NCI-H1436 (cell line): ENCODE results near the gene PNLIP.

Experiments used
- DNase-seq: peaks from one replicate; lab custom pipeline; 2025; lab: John Stamatoyannopoulos, UW

The PNLIP gene

DNA sequence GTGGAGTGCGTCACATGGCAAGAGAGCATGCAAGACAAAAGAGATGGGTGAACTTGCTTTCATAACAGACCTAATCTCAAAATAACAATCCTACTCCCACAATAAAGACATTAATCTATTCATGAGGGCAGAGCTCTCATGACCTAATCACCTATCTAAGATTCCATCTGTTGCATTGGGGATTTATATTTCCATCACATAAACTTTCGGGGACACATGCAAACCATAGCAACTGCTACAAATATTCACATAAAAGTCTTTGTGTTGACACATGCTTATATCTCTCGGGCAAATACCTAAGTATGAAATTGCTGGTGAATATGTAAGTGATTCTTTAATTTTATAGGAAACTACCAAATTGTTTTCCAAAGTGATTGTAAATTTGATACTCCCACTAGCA lies 29.1 kb downstream of the PNLIP start:
- no peak for DNase-seq

DNA sequence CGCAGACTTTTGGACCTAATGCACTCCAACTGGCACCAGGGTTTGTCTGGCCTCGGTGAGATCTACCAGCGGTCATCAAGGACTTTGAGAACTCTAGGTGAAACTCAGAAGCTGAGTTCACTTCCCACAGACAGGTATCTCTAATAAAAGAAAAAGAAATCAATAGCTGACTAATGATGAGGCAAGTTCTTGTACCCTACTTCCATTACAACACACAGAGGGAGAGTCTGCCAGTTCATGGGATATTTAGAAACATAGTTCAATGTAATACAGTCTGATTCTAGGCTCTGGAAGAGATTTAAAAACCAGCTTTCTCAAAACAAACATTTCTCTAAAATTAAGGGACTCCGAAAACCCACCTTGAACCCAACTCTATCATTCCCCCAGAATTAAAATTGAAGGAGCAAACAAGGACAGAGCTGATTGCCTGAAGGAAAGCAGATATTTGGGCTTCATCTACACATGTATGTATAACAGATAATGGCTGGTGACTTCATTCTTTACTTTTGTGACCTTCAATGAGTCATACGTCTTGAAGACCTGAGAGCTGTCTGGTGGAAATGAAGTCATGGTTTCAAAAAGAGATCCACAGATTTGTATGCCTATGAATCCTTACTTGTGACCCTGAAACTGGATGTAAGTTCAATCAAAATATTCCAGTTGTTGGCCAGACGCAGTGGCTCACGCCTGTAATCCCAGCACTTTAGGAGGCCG lies 42.3 kb downstream of the PNLIP start:
- DNase-seq, result no peak

DNA sequence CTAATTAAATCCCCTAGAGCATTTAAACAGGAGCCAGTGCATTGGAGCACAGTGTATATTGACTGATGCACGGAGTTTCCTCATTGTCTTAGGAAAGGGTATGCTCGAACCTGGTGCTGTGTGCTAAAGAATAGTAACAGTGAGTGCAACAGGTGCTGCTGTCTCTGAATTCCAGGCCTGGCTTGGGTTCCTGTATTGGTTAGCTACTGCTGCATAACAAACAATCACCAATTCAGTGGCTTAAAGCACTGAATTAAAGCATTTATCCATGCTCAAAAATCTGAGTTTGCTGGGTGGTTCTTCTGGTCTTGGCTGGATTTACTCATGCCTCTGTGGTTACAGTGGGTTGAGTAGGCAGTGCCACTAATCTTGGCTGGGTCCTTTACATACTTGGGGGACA lies 43.3 kb downstream of the PNLIP start:
- no peak for DNase-seq

DNA sequence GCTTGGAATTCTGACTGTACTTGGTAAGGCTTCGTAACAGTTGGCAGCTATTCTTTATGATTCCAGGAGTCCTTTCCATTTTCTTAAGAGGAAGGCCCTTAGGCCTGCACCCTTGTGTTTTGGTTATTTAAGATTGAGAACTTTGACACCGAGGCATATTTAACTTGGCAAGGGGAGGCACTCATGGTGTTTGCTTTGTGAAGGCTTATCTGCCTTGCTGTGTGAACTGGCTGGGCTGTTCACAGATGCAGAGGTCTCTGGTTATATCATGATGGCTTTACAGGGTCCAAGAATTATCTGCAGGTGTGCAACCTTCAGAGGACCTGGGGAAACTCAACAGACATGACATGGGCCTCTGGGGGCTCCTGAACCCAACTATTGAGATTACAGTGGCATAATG lies 44.2 kb downstream of the PNLIP start:
- DNase-seq, result no peak

DNA sequence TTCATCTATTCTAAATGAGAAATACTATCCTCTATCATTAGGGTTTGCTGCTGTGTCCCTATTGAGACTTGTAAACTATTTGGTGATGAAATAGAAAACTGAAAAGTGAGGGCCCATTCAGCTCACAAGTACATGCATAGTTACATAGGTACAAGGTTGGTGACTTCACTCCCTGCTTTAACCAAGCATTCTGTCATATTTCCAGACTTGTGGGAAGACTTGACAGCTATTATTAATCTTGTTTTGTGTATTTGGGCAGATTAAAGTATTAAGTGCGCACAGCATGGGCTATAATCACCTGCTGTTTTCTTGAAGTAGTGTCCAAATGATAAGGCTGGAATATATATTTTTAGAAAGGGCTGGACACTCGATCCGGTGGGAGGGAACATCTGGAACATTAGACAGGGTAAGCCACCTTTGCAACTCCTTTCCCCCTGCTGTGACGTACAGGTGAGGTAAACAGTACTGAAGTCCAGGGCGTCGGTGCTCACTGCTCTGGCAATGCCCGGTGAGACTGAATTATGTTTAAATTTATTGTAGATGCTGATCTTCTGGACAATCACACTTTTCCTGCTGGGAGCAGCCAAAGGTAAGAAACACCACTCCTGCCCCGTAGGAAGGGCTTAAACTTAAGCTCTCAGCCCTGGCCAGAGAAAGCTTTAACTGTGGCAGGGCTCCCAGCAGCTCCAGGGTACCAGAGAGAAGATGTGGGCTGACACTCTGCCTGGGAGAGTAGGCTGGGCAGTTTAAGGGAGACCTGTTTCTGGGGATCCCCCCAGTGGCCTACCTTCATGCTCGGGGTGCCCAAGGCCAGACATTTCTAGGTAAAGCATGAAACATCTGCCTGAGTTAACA lies 45.1 kb downstream of the PNLIP start, which contains the start of gene PNLIPRP1:
TSS of gene PNLIPRP1 (plus strand) at position 370 of the 855 bp plus-strand sequence. CDS start at position 541, 171 bp downstream.
- DNase-seq, result no peak

DNA sequence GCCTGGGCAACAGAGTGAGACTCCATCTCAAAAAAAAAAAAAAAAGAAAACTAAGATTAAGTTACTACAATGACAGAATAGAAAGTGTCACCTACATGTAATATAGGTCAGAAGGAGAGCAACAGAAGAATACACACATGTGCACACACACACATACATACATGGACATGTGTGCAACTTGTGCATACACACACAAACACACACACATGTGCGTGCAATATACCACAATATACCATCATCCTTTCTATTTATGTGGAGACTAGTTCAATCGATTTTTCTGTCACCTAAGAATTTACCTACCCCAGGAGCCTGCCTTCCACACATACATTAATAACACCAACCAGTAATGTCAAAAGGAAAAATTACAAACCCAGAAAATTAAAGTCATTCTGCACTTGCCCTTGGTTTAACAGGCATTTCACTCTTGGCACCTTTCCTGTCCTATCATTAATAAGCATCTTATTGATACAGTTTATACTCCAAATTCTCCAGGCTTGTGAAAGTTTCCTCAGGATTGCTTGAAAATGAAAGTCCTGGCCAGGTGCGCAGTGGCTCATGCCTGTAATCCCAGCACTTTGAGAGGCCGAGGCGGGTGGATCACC lies 47.5 kb downstream of the PNLIP start:
- DNase-seq, result no peak

DNA sequence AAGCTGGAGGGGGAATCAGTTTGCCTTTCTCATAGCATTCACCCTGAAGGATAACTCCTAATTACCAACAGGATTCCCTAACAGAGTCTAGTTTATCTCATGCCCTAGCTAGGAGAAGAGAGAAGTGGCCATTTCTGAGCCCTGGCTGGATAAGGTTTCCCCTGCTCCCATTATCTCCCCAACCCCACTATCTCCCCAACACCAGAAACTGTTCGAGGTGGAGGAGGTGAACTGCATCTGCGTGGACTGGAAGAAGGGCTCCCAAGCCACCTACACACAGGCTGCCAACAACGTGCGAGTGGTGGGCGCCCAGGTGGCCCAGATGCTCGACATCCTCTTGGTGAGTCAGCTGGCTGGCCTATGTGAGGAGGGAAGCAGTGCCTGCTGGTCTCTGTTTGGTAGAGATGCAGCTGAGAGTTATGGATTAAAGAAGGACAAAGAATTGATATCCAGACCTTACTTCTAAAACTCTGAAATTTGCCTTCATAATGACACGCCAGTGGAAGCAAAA lies 48.8 kb downstream of the PNLIP start:
- no peak for DNase-seq

DNA sequence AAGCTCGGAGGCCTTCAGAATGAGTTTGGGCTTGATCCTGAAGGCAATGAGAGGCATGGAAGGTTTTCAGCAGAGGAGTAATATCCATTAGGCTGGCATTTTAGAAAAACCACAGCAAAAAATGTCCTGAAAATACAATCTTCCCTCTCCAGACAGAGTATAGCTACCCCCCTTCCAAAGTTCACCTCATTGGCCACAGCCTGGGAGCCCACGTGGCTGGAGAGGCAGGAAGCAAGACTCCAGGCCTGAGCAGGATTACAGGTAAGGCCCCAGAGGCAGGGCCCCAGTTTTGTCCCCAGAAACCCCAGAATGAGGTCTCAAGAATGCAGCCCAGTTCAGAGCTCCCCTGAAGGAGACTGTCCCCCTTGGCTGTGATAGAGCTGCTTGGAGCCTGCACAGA lies 50.3 kb downstream of the PNLIP start:
- DNase-seq, result no peak

DNA sequence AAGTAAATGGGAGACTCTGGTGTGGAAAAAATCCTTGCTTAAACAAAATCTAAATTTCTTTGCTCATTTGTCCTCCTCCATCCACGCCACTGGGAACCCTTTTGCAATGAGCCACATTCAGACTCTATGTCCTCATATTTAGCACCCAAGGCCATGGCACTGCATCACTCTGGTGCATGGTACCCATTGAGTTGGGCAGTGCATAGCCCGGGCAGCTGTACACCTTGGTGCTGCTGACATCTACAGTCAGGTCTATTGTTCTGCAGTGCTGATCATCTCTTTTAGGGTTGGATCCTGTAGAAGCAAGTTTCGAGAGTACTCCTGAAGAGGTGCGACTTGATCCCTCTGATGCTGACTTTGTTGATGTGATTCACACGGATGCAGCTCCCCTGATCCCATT lies 51.8 kb downstream of the PNLIP start:
- DNase-seq, result no peak

DNA sequence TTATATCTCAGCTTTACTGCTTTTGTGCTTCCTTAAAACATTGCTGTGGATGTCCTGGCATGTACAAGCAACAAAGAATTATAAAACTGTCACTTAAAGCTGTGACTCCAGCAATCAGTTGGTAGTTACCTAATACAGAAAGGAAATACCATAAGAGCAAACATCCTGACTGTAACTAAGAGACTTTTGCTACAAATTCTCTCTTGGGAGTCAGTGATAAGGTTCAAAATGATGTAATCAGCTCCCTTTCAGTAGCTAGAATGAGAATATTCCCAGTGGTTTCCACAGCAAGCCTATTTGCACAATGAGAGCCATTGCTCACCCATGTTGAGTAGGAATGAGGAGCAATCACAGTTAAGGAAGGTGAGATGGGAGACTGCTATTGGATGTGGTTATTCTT lies 52.6 kb downstream of the PNLIP start:
- no peak for DNase-seq

DNA sequence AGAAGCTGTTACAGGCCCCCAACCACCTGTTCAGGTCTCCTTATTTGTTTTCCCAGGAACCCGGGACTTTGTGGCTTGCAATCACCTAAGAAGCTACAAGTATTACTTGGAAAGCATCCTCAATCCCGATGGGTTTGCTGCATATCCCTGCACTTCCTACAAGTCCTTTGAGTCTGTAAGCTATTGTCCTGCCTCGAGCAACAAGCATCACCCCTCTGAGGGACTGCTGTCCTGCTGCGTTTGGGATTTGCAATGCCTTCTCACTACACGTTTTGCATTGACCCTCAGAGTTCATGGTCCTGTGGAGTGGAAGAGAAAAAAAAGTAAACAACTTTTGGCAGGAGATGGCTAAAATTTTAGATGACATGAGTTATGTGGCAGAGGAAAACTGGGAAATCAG lies 54.3 kb downstream of the PNLIP start:
- no peak for DNase-seq

DNA sequence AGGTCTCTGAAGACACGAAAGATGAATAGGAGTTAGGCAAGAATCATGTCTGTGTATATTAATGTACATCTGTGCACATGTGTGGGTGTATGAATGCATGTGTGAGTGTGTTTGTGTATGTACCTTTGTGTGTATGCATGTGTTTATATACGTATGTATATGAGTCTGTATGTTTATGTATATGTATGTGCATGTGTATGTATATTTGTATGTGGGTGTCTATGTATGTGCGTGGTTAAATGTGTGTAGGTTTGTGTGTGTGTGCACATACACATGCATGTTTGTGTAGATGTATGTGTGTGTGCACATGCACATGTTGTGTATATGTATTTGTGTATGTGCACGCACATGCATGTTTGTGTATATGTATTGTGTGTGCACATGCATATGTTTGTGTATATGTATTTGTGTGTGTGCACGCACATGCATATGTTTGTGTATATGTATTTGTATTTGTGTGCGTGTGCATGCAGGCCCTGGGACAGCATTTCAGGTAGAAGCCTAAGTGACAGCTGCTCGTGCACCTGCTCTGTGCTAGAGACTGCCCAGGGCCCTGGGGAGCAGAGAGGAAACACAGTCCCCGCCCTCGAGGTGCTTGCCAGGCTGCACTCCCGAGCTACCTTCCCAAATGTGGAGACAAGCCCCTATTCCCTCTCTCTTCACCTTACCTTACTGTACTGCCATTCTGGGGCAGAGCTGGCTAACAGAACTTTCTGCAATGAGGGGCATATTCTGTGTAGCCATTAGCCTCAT lies 57.1 kb downstream of the PNLIP start:
- DNase-seq, result no peak

DNA sequence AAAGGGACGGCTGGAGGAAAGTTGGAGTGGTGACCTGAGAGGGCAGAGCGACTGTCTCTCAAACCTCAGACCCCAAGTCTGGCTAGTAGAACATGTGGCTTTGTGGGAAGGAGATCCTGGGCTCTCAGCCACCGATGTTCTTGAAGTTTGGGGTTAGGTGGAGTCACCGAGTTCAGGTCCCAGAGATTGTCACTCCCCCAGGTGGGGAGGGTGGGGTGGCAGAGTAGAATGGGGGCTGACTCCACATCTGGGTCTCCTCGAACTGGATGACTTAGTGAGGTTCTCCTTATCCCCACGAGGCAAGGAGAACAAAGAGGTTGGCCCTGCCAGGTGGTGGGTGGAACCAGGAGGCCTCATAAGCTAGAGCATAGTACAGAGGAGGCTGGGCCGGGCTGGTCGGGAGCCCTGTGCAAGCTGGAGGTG lies 60.3 kb downstream of the PNLIP start:
- no peak for DNase-seq

DNA sequence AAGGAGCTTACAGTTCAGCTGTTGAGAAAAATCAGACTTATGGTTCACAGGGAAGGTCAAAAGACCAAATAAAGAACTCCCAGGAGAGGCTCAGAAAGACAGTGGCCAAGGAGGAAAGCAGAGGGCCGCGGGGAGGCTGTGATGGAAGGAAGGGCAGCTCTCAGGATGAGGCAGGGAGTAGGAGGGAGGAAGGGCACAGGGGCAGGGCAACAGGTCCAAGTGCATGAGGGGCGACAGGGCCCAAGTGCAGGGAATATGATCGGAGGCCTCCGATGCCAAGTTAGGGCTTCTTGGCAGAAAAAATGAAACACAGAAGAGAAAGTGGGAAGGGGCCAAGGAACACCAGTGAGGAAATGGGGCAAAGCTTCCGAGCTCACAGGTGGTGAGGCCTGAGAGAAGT lies 61.6 kb downstream of the PNLIP start:
- DNase-seq, result no peak

DNA sequence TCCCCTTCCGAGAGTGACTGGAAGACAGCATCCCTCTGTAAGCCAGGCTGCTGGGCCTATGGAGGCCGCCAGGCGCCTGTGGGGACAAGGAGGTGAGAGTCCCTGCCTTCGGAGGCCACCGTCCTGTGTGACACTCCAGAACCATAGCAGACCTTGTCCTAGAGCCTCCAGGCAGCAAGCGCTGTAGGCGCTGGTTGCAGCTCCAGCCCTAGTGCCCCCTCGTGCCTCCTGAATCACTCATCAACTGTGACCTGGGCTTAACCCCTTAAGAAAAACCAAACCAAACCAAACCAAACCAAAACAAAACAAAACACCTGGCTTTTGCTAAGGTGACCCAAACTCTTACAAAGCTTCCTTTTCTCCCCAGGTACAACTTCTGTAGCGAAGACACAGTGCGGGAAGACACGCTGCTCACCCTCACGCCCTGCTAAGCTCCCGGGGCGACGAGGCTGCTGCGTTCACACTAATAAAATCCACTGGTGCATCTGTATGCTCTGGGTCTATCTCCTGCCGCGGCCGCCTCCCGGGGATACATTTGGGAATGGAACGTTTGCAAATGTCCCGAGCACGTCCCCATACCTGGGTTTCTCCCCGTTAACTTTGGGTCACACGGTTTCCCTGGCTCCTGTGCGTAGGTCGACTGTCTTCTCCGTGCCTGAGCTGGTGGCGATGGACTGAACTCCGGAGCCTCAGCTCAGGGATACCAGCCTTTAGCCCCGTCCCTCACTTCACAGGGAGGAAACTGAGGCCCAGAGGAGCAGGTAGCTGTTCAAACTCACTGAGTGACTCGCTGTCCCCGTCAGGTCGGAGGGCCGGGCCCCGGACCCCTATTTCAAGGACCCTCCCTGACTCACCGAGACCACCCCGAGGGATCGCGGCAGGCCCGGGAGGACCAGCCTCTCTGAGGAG lies 63.2 kb downstream of the PNLIP start:
- no peak for DNase-seq

DNA sequence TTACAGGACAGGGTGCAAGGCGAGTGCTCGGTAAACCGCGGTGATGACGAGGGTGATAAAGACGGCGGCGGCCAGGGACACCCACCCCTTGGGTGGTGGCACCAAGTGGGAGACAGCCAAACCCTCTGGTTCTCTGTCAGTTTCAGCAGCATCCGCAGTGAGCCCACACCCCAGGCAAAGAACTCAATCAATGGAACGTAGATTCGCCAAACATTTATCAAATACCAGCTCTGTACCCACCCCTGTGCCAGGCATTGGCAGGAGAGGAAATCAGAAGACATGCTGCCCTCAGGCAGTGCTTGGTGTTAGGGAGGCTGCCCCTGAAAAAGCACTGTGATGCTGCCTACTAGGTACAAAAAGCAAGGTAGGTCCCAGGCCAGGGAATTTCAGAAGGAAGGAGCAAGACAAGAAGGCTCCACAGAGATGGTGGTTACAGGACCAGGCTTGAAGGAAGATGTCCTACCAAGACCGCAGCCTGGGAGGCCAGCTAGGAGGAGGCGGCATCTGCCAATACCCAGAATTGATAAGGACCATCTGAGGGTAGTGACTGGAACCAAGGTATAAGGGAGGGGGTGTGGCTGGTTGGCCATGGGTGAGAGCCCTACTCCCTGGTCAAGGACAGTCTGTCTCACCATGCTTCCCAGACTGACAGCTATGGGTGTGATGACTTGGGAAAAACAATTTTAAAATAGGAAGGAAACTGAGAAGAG lies 64.9 kb downstream of the PNLIP start:
- no peak for DNase-seq

DNA sequence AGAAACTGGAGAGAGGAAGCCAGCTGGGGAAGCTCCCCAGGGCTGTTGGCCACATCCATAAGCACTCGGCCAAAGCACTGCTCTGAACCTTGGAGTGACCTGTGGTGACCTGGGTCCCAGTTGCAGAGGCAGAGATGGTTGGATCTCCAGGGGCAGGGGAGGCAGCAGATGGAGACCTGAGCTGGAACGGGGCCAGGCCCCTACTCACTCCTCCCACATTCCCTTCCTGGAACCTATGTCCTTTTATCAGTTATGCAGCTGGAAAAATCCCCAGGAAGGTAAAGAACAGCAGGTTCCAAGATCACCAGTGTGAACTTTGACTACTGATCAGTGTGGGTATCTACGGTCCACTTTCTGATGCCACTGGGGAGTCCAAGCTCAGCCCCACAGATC lies 65.4 kb downstream of the PNLIP start:
- no peak for DNase-seq

DNA sequence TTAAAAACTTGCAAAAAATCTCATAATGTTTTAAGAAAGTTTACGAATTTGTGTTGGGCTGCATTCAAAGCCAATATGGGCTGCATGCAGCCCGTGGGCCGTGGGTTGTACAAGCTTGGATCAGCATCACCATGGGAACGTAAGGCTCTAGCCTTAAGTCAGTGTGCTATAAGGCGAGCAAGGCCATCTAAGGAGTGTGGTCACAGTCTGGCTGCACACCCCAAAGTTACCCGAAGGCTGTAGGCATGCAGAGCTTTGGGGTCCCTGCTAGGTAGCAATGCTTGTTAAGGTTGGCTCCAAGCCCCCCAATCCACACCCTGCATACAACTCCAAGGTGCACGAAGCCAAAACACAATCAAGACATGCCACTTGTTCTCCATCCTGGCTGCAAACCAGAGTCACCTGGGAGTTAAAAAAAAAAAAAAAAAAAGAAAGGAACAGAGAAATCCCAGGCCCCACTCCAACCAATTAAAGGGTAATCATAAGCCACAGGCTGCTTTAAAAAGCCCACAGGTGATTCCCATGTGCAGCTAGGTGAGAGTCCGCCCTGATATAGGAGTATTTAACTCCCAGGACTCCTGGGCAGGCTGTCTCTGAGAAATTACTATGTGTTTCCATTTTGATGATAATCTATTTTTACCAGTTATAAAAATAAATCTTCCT lies 66.5 kb downstream of the PNLIP start:
- DNase-seq, result no peak

DNA sequence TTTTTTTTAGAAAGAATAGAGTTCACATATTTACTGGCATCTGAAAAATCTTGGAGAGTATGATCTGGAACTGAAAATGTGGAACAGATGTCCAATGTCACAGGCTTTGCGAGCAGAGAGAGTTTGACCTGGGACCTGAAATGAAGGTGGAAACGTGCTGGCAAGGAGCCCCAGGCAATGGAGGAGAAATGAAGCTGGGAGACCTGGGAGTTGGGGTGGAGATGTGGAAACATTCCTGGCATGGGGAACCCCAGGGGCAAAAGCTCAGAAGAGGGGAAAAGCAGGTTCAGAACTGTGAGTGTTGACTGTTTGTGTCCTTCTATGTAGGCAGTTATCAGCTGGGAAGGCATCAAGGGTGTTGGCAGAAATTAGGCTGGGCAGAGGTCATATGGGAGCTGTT lies 67.7 kb downstream of the PNLIP start:
- DNase-seq, result no peak

DNA sequence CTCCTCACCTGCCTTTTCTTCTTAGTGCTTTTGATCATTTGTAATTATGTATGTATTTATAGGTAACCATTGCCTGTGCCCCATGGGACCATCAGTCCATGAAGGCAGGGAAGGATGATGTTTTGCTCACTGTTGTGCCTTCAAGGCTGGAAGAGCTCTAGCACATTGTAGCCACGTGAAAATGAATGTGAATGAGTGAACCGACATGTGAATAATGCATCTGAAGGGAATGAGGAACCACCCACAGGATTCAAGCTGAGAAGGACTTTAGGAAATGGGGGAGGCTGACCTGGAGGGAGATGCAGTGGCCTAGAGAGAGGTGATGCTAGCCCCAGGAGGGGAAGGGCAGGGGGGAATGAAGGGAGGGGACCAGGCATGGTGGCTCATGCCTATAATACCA lies 69.1 kb downstream of the PNLIP start:
- DNase-seq, result no peak
